Measurements from ENCODE around the gene ECE2. TPM values are rescaled to one million over a fixed set of nuclear protein-coding genes. Genes with fewer than 3 reads are reported as not detected.
A peak's percentile ranks its signal among the peaks of the same experiment; 100 is the strongest.
"Not testable (repeated sequence)": the region's sequence is repeated elsewhere in the genome, so short reads cannot be mapped to it uniquely, and the experiment has no call there.

Gene ECE2
- total RNA-seq, 1 experiment from 2014 or later, result not detected

DNA sequence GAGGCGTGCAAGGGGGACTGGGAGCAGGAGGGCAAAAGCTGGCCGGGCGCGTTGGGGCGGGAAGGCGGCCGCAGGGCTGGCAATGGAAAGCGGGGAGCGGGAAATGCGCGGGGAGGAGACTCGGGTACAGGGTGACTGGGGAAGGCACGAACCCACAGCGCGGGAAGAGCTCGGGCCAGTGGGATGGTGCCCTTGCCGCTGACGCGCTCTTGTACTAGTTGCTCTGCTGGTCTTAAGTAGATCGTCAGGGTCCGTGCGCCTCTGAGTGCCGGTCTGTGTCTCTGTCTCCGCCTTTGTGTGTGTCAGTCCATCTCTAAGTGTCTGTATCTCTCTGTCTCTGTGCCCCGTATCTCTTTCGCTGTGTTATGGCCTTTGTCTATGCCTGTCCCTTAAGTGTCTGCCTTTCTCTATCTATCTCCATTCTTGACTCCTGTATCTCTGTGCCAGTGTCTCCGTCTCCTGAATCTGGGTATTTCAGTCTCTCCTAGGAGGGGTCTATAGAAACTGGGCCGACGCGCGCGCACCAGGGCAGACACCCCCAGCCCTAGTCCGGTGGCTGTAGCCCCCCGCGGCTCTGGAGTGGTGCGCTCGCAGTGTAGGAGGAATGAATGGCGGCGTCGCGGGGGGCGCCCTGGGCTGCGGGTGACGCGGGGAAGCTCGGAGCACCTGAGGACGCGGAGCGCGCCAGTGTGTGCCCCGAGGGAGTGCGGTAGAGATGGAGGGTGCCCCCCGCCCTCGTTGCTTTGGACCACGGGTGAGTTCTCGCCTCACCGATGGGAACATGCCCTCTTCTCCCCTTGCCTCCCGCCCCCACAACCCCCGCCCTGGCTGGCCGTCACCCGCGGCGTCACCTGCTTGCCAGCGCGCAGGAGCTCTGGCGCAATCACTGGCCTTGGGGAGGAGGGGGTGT is 13.7 kb upstream of the ECE2 start:
- no peak for DNase-seq (ENCODE audit: extremely low read depth, low read depth)

DNA sequence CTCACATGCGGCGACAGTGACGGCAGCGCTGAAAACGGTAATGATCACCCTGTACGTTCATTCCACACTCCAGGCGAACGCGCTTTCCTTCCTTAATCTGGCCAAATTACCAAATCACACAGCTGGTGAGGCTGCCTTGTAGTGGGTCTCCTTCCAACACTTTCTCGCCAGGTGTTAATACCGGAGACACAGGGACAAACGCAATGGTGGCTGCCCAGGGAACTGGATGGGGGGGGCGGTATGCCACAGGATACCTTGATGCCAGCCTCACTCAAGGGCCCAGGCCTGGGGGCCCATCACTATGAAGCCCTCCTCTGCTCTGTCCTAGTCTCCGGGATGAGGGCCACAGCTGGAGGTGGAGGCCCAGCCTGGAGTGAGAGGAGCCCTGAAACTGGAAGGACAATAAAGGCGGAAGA is 13.1 kb upstream of the ECE2 start:
- no peak for DNase-seq (ENCODE audit: extremely low read depth, low read depth)

DNA sequence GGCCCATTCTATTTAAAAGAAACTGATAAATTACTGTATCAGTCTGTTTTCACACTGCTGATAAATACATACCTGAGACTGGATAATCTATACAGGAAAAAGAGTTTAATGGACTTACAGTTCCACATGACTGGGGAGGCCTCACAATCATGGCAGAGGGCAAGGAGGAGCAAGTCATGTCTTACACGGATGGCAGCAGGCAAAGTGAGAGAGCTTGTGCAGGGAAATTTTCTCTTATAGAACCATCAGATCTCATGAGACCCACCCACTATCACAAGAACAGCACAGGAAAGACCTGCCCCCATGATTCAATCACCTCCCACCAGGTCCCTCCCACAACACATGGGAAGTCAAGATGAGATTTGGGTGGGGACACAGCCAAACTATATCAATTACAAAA is 8.6 kb upstream of the ECE2 start:
- DNase-seq (ENCODE audit: extremely low read depth, low read depth), result not testable (repeated sequence)

DNA sequence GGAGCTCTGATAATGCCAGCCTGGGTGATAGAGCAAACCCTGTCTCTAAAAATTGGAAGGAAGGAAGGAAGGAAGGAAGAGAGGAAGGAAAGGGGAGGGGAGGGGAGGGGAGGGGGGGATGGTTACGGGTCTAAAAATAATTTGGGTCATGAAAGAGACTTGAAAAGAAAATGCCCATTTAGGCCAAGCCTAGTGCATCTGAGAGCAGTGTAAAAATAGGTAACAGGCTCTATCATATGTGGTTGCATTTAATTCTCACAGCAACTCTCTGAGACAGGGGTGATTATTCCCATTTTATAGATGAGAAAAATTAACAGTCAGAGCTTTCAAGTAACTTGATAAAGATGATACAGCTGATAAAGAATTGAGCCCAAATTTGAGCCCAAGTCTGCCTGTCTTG is 3.6 kb upstream of the ECE2 start:
- DNase-seq (ENCODE audit: extremely low read depth, low read depth), result no peak

DNA sequence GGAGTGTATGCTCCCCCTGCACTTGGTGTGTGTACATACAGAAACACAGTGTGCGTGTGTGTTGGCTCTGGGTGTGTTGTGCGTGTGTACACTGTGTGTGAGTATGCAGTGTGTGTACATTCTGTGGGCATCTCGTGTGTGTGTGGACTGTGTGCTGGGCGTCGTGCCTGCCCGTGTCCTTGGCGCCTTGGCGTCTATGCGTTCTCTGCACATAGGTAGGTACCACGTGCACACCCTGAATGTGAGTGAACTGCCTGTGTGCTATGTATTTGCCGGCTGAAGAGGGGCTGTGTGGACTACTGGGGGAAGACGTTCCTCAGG is 481 bp upstream of the ECE2 start:
- no peak for DNase-seq (ENCODE audit: extremely low read depth, low read depth)

DNA sequence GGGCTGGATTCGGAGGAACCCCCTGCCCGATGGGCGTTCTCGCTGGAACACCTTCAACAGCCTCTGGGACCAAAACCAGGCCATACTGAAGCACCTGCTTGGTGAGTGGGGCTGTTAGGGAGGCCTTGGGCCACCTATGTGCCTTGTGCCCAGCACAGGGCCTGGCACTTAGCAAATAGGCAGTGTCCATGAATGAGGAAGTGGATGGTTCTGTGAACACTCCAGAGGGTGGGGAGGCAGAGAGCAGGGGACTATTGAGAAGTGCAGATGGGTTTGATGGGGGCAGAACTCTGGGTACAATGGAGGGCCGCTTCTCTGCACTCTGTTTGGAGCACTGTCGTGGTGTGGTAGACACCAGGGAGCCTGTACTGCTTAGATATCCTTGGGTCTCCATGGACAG is 1.5 kb downstream of the ECE2 start:
- no peak for DNase-seq (ENCODE audit: extremely low read depth, low read depth)

DNA sequence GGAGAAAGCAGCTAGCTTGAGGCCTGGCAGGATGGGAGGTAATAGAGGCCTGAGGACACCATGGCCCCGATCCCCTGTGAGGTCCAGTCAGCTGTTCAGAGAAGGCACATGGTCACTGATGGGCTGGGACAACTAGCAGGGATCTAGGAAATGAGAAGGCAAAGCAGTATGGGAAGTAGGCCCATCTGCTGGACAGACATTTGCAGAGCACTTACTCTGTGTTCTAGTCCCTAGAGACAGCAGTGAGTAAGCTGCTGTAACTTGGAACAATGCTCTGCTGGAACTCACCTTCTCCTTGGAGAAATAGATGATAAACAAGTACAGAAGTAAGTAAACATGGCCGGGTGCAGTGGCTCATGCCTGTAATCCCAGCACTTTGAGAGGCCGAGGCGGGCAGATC is 7.1 kb downstream of the ECE2 start:
- DNase-seq (ENCODE audit: extremely low read depth, low read depth), result no peak

DNA sequence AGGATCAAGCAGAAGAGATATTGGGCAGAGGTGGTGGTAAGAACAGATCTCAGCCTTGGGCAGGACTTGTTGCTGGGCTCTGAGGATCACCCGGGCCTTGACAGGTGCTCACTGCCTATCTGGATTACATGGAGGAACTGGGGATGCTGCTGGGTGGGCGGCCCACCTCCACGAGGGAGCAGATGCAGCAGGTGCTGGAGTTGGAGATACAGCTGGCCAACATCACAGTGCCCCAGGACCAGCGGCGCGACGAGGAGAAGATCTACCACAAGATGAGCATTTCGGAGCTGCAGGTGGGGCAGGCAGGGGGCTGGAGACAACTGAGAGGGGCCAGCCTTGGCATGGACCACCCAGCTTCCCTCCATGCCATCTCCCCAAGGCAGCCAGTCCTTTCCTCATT is 7.9 kb downstream of the ECE2 start:
- no peak for DNase-seq (ENCODE audit: extremely low read depth, low read depth)

DNA sequence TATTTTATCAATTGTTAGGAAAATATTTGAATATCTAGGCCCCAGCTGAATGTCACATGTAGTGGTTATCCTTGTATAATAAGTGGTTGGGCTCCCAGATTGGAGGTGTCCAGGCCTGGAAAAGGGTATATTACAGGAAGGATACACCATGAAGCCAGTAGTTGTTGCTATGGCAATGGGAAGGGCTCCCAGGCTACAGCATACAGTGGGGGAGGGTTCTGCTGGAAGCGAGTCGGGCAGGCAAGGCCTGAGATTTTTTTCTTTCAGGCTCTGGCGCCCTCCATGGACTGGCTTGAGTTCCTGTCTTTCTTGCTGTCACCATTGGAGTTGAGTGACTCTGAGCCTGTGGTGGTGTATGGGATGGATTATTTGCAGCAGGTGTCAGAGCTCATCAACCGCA is 8.9 kb downstream of the ECE2 start:
- DNase-seq (ENCODE audit: extremely low read depth, low read depth), result peak; percentile 50

DNA sequence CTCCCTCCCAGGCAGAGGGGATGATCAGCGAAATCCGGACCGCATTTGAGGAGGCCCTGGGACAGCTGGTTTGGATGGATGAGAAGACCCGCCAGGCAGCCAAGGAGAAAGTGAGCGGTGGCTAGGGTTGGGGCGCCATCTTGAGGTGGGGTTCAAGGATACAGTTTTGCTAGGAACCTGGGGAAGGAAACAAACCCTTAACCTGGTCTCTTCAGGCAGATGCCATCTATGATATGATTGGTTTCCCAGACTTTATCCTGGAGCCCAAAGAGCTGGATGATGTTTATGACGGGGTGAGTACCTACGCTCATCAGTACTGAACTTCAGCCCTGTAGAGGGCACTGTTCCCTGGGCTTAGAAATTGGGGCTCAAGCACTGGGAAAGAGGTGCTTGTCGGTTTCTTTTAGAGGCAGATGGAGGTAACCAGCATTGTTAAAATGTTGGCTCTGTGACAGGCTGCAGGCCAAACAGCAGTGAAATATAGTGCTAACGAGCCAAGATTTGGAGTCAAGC is 13.7 kb downstream of the ECE2 start:
- peak; percentile 42 for DNase-seq (ENCODE audit: extremely low read depth, low read depth)

DNA sequence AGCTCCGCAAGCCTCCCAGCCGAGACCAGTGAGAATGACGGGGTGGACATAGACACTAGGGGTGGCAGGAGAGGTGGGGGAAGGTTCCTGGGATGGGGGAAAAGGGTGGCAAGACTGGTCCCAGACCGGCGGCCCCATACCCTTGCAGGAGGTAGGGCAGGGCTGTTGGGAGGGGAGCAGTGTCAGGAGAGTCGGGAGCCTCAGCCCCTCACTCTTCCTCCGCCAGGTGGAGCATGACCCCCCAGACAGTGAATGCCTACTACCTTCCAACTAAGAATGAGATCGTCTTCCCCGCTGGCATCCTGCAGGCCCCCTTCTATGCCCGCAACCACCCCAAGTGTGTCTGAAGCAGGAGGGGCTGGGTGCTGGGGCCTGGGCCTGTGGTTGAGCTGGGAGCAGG is 14.5 kb downstream of the ECE2 start:
- no peak for DNase-seq (ENCODE audit: extremely low read depth, low read depth)

DNA sequence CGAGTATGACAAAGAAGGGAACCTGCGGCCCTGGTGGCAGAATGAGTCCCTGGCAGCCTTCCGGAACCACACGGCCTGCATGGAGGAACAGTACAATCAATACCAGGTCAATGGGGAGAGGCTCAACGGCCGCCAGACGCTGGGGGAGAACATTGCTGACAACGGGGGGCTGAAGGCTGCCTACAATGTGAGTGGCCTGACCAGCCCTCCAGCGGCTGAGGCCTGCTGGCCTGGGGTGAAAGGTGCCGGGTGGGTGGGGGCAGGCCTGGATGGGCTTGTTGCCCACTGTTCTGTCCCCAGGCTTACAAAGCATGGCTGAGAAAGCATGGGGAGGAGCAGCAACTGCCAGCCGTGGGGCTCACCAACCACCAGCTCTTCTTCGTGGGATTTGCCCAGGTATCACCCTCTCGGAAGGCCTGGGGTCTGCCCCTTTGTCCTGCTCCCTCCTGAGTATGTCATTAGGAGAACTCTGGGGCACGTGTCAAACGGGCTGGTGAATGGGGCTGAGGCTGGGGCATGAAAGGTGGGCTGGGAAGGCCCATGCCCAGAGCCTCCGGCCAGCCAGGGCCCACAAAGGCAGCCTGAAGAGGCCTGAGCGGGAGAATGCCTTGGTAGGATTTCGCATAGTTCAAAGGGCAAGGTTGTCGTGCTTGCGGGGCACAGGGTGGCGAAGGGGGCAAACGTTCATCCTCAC is 15.4 kb downstream of the ECE2 start:
- no peak for DNase-seq (ENCODE audit: extremely low read depth, low read depth)

DNA sequence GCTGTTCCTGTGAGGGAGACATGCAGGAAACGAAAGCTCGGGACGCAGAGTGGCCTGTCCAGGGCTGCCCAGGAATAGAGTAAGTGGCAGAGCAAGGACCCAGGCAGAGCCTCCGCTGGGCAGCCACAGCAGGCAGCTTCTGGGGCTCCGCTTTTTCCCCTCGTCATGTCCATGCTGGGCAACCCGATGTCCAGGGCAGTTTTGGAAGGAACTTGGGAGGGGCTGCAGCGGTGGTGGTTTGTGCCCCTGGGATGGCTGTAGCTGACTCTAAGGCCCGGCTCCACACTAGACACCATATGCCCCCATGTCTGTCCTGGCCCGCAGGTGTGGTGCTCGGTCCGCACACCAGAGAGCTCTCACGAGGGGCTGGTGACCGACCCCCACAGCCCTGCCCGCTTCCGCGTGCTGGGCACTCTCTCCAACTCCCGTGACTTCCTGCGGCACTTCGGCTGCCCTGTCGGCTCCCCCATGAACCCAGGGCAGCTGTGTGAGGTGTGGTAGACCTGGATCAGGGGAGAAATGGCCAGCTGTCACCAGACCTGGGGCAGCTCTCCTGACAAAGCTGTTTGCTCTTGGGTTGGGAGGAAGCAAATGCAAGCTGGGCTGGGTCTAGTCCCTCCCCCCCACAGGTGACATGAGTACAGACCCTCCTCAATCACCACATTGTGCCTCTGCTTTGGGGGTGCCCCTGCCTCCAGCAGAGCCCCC is 16.1 kb downstream of the ECE2 start:
- DNase-seq (ENCODE audit: extremely low read depth, low read depth), result no peak

DNA sequence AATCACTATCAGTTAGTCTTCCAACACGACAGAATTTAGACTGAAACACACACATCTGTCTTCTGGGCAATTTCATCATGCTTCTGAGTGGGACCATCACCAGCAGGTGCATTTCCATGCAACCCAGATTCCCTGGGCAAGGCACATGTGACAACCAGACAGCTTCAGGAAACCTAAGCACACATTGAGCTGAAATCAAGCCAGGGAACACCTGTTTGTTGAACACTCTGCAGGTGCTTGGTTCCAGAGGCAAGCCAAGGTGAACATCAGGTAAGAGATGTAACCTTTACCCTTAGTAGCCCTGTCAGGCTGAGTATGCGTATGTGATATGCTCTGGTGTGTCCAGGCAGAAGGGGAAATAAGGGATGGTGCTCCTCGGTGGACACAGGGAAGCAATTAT is 19.9 kb downstream of the ECE2 start:
- DNase-seq (ENCODE audit: extremely low read depth, low read depth), result no peak

DNA sequence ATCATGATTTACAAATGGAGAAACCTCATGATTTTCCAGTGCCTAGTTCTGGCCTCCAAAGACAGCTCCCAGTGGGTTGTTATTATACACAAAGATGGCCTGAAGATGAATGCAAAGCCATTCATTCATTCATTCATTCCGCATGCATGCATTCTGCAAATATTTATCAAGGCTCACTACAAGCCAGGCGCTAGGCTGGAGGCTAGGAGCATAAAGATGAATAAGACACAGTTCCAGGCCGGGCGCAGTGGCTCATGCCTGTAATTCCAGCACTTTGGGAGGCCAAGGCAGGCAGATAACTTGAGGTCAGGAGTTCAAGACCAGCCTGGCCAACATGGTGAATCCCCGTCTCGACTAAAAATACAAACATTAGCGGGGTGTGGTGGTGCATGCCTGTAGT is 20.8 kb downstream of the ECE2 start:
- DNase-seq (ENCODE audit: extremely low read depth, low read depth), result no peak

DNA sequence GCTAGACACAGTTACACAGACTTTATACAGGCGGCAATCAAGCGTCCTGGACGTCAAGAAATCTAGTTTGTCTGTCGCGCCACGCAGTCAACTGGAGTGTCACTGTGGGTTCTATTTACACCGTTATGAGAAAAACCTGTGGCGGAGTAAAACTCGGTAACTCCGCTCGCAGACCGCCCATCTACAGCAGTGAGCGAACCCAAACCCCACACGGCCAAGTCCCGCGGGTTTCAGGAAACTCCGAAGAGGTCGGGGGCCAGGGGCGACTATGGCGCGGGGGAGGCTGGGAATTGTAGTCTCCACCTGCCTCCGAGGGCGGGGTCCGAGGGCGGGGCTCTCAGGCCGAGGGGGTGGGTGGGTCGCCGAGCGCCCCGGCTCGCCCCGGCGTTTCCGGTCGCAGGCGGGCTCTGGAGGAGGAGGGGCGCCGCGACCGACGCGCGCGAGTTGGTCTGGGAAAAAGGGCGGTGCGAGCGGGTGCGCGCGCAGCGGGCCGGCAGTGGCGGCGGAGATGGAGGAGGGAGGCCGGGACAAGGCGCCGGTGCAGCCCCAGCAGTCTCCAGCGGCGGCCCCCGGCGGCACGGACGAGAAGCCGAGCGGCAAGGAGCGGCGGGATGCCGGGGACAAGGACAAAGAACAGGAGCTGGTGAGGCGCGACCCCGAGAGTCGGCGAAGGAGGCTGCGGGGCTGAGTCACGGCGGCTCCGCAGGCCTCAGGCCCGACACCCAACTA is 23.1 kb downstream of the ECE2 start, which contains the start of gene PSMD2:
Gene PSMD2 (plus strand): TSS at position 483 of the 729 bp plus-strand sequence. CDS start 26 bp downstream, at position 509.
- DNase-seq (ENCODE audit: extremely low read depth, low read depth), result peak; percentile 91

DNA sequence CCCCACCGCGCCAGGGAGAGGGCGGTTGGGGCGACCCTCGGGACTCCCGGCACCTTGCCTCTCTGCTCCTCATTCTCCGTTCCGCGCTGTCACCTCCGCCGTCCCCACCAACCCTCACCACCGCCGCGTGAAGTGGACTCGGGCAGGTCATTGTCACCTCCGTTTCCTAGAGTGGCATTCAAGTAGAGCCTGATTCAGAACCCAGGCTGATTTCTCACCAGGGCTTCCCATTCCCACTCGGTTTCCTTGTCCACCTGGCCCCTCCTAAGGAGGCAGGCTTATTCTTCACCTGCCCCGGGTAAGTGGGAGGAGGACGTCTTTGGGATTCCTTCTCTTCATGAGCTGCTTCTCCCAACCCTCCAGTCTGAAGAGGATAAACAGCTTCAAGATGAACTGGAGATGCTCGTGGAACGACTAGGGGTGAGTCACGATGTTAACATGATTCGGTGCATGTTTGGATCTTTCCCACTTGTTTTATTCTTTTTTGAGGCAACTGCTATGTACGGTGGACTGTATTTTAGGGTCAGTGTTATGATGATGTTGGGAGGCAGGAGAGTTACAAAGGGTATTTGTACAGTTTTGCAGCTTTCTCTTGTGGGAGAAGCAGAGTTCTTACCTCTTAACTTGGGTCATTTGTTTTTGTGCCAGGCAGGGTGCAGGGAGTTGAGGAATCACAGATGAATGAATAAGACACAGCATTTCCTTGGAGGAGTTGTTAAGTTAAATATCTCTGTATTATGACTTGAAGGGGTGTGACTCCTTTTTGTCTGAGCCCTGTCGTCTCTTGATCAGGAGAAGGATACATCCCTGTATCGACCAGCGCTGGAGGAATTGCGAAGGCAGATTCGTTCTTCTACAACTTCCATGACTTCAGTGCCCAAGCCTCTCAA is 23.9 kb downstream of the ECE2 start:
- no peak for DNase-seq (ENCODE audit: extremely low read depth, low read depth)

DNA sequence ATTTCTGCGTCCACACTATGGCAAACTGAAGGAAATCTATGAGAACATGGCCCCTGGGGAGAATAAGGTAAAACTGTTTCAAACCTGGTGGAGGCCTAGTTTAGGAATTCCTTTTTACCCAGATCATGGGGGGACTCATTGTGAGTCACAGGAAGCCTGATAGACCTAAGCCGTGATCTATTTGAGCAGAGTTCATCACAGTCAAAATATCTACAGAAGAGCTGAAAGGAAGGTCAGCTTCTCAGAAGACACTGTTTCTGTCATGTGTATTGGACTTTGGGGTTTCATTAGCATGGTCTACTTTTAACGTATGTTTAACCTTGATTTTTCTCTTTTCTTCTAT is 24.5 kb downstream of the ECE2 start:
- no peak for DNase-seq (ENCODE audit: extremely low read depth, low read depth)

DNA sequence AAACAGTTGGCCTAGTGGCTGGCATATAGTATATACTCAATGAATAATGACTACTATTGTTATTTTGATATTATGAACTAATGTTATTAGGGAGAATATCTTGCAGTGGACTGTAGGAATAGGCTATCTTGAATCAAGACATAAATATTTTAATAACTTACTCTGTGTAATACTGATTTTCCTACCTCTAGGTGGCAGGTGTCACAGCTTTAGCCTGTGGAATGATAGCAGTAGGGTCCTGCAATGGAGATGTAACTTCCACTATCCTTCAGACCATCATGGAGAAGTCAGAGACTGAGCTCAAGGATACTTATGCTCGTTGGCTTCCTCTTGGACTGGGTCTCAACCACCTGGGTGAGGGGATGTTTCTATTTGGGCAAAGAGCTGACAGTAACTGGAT is 29.8 kb downstream of the ECE2 start:
- no peak for DNase-seq (ENCODE audit: extremely low read depth, low read depth)

Data from NCI-H460 (cell line).